ENCODE measurements around the gene STUB1.

DNA sequence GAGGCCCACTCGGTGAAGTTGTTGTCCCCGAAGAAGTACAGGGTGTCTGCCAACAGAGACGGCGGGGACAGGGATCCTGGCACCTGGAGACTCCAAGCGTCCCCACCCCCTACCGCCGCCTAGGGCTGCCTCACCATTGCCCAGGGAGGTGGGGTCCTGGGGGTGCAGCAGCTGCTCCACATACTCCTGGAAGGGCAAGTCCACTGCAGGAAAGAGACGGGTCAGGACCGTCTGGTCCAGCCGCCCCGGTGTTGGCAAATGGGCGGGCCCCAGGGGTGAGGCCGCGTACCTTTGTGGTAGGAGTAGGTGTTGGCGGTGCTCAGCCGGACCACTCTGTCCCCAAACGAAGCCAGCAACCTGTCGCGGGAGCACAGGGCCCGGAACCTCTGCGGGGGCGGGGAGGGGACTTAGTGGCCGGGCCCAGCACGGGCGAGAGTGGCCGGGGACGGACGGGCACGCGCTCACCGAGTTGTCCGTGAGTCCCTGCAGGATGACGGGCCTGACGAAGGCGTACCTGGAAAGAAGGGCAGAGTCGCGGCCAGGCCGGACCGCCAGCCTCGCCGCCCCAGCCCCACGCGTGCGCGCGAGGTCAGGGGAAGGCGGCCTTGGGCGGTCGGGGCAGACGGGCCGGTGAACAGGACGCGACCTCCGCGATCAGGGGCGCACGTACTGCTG, 3.3 kb downstream of the STUB1 start:
- no peak for TF ChIP-seq CTCF (IDR thresholded peaks at IDR 0.05)
- no peak for TF ChIP-seq POLR2A (IDR thresholded peaks at IDR 0.05)
